WERI-Rb-1 (cell line): ENCODE data around the gene LTBP1.
"Not testable (repeated sequence)": the region's sequence is repeated elsewhere in the genome, so short reads cannot be mapped to it uniquely, and the experiment has no call there.

ENCODE experiments used
- DNase-seq: peaks from one replicate; pipeline ENCODE4 v3.0.0-alpha.2; 2020
- H3K27ac ChIP-seq: fragments of 250-450 bp; sonication (Bioruptor Pico); 2 replicates; pipeline ENCODE4 v1.5.1; 2020; ENCODE audit warnings: mild to moderate bottlenecking, moderate library complexity
- H3K27me3 ChIP-seq: fragments of 250-450 bp; sonication (Bioruptor Pico); 2 replicates; pipeline ENCODE4 v1.5.1; 2021; ENCODE audit warnings: mild to moderate bottlenecking, low read depth, moderate library complexity; ENCODE audit not compliant: insufficient read depth, severe bottlenecking
- H3K36me3 ChIP-seq: fragments of 250-450 bp; sonication (Bioruptor Pico); 2 replicates; pipeline ENCODE4 v1.5.1; 2020; ENCODE audit warnings: mild to moderate bottlenecking, moderate library complexity
- H3K4me3 ChIP-seq: 2 replicates; pipeline ENCODE4 v1.5.1; 2011; ENCODE audit warnings: low read depth, mild to moderate bottlenecking, control low read depth, low read length
- H3K9me3 ChIP-seq: fragments of 250-450 bp; sonication (Bioruptor Pico); 2 replicates; pipeline ENCODE4 v1.5.1; 2021; ENCODE audit warnings: mild to moderate bottlenecking, moderate library complexity; ENCODE audit not compliant: severe bottlenecking
- TF ChIP-seq, protein P1 (sequence below): IDR thresholded peaks from 2 replicates; pipeline ENCODE4 v1.5.1; 2011; ENCODE audit warnings: low read depth, mild to moderate bottlenecking, control low read depth, inconsistent platforms, low read length

LTBP1 gene

DNA sequence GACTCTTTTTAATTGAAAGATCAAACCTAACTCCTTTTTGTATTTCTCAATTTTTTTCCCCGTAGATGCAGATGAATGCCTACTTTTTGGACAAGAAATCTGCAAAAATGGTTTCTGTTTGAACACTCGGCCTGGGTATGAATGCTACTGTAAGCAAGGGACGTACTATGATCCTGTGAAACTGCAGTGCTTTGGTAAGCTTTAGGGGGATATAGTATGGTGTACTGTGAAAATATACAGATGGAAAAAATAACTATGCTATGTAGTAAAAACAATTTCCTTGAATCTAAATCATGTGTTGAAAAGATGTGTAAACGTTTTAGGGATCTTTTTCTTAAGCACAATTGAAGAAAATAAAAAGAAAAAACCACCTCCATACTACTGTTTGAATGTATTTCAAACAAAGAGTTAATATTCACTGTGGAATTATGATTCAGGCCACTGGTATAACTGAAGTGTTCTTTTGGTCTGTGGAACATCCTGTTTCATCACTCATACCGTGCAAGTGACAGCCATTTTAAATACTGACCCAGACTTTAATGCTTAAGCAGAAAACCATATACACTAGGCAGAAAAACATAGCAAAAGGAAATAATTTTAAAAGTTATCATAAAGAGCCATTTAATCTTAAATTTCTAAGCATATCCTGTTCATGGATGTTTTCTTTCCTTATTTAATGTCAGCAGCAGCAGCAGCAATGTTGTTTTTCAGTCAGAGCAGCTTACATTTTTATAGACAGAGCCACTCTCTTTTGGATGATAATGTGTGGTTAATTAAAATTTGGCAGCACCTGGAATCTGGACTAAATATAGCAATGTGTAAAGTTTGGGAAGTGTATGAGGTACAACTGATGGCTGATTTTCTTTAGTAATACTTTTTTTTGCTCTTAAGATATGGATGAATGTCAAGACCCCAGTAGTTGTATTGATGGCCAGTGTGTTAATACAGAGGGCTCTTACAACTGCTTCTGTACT, 416.9 kb downstream of the LTBP1 start:
- H3K27ac ChIP-seq, result no peak overlapping the region
- no peaks in the 10 kb centered on the region for H3K36me3 ChIP-seq
- no peaks in the 10 kb centered on the region for H3K9me3 ChIP-seq
- no peak overlapping the region for H3K4me3 ChIP-seq
- DNase-seq, result no peak
- TF ChIP-seq, protein P1, sequence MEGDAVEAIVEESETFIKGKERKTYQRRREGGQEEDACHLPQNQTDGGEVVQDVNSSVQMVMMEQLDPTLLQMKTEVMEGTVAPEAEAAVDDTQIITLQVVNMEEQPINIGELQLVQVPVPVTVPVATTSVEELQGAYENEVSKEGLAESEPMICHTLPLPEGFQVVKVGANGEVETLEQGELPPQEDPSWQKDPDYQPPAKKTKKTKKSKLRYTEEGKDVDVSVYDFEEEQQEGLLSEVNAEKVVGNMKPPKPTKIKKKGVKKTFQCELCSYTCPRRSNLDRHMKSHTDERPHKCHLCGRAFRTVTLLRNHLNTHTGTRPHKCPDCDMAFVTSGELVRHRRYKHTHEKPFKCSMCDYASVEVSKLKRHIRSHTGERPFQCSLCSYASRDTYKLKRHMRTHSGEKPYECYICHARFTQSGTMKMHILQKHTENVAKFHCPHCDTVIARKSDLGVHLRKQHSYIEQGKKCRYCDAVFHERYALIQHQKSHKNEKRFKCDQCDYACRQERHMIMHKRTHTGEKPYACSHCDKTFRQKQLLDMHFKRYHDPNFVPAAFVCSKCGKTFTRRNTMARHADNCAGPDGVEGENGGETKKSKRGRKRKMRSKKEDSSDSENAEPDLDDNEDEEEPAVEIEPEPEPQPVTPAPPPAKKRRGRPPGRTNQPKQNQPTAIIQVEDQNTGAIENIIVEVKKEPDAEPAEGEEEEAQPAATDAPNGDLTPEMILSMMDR, result no peak
- H3K27me3 ChIP-seq, result no peaks in the 10 kb centered on the region

DNA sequence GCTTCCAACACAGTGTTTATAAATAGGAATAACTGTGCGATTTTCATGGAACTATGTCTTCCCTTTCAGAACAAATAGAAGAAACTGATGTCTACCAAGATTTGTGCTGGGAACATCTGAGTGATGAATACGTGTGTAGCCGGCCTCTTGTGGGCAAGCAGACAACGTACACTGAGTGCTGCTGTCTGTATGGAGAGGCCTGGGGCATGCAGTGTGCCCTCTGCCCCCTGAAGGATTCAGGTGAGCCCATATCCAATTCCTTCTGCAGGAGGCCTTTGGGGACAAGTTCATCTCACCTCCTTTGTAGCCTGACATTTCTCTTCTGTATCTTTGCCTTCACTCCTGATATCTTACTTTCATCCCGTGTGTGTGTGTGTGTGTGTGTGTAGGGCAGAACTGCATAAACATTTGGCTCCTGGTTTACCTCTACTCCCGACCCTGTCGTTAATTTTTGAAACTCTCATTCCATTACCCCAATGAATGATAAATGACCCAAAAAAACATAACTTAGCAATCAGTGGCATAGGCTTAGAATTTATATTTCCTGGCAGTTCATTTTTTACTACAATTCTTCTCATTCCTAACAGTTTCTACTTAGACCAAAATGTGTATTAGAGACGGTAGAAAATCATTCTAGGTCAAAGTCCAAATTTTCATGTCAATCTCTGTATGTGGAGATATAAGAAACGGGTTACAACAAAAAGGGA, 418.7 kb downstream of the LTBP1 start:
- no peaks in the 10 kb centered on the region for H3K9me3 ChIP-seq
- no peaks in the 10 kb centered on the region for H3K36me3 ChIP-seq

DNA sequence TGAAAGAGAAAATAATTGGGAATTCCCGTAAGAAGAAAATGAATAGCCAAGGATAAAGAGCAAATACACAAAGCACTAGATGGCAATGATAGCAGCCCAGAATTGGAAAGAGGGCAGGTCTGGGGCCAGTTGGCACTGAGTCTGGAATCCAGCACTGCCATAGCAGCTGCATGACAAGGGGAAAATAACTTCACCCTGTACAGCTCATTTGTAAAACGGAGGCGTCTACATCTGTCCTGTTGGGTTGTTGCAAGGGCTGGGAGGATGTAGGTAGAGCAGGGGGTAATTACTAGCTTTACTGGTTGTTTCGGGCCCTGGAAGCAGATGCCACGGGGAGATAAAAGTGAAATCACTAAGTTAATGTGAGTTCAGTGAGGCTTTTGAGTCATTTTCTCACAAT, 419.7 kb downstream of the LTBP1 start:
- H3K27me3 ChIP-seq, result no peaks in the 10 kb centered on the region
- no peak overlapping the region for H3K4me3 ChIP-seq
- no peak for DNase-seq
- no peaks in the 10 kb centered on the region for H3K9me3 ChIP-seq
- H3K27ac ChIP-seq, result no peak overlapping the region
- H3K36me3 ChIP-seq, result no peaks in the 10 kb centered on the region
- TF ChIP-seq, protein P1, result no peak

More for the DNA sequence above, 418.7 kb downstream of the LTBP1 start:
- TF ChIP-seq, protein P1, result no peak
- H3K4me3 ChIP-seq, result no peak overlapping the region
- no peaks in the 10 kb centered on the region for H3K27me3 ChIP-seq
- no peak for DNase-seq
- H3K27ac ChIP-seq, result no peak overlapping the region

DNA sequence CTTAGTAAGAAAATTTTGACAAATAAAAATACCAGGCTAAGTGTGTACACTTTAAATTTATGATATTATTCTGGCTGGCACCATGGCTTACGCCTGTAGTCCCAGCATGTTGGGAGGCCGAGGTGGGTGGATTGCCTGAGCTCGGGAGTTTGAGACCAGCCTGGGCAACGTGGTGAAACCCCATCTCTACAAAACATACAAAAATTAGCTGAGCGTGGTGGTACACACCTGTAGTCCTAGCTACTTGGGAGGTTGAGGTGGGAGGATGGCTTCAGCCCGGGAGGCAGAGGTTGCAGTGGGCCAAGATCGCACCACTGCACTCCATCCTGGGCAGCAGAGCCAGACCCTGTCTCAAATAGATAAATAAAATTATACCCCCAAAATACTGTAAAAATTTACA, 421.8 kb downstream of the LTBP1 start:
- H3K36me3 ChIP-seq, H3K27ac ChIP-seq, H3K9me3 ChIP-seq, DNase-seq, H3K27me3 ChIP-seq, H3K4me3 ChIP-seq: not testable (repeated sequence)

GRCh38 chr2:33369191-33369590, 422.4 kb downstream of the LTBP1 start:
- Histone ChIP-seq H3K36me3 (no peaks in the 10 kb centered on the region), H3K27me3 (no peaks in the 10 kb centered on the region), H3K4me3 (no peak overlapping the region), H3K9me3 (no peaks in the 10 kb centered on the region), H3K27ac (no peak overlapping the region)
- no peak for DNase-seq
- TF ChIP-seq, protein P1, result no peak

DNA sequence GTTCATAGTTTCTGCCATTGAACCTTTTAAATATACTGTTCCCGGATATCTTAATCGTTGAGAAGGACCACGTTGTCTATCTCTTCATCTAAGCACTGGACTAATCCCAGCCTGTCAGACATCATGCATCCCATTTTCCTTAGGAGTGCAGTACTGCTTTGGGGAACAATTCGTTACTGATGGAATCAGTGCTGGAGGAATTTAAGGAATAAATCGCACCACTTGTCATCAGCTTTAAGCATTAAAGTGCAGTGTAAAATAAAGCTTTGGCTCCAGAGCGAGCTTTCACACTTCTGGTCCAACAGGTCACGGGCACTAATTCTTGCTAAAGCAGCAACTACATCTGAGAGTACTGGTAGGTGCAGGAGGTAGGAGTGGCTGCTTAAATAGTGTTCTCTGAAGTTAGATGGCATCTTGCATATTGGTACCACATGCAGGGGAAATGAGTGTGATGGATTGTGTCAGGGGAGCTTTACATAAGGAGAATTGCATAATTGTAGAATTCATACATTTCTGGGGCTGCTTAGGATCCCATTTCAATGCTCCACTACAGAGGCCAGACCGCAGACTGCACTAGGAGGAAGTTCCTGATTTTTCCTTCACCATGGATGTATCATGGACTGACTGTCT, 424.0 kb downstream of the LTBP1 start:
- no peak for DNase-seq
- no peaks in the 10 kb centered on the region for H3K27me3 ChIP-seq
- H3K36me3 ChIP-seq, result no peaks in the 10 kb centered on the region
- no peak overlapping the region for H3K4me3 ChIP-seq
- TF ChIP-seq, protein P1, result no peak
- no peak overlapping the region for H3K27ac ChIP-seq
- H3K9me3 ChIP-seq, result no peaks in the 10 kb centered on the region
